M059J (cell line): Measurements from ENCODE around the gene PARVB. TPM values are rescaled to one million over a fixed set of nuclear protein-coding genes. Genes with fewer than 3 reads are reported as not detected.

Experiments
- DNase-seq: peaks from one replicate; pipeline ENCODE4 v3.0.0-alpha.2; 2012; ENCODE audit warnings: low read depth
- total RNA-seq: library from RNA; depleted of rRNA; stranded (reverse); fragments of >200 nt; shearing (Covaris generic); gene quantifications from 2 replicates; pipeline ENCODE4 v1.2.3, GENCODE V29; 2014

The PARVB gene
- total RNA-seq, 1 experiment from 2014 or later: 0.15 TPM

GRCh38 chr22:44199164-44199563 lies 175.1 kb downstream of the PARVB start:
- DNase-seq: no peak

GRCh38 chr22:44199866-44200265 lies 175.8 kb downstream of the PARVB start:
- DNase-seq: no peak

GRCh38 chr22:44200451-44200850 lies 176.3 kb downstream of the PARVB start:
- DNase-seq: no peak

GRCh38 chr22:44200855-44201550 lies 176.9 kb downstream of the PARVB start:
- no peak for DNase-seq

- no peak for DNase-seq
These were observed 177.6 kb downstream of the PARVB start for GRCh38 chr22:44201665-44202064.

- peak; percentile 51 for DNase-seq
These were observed 178.2 kb downstream of the PARVB start for GRCh38 chr22:44202261-44202789.

- DNase-seq: no peak
These were observed 179.1 kb downstream of the PARVB start for GRCh38 chr22:44203203-44203602.

- DNase-seq: no peak
These were observed 180.8 kb downstream of the PARVB start for GRCh38 chr22:44204739-44205515.

- no peak for DNase-seq
These were observed 181.6 kb downstream of the PARVB start for GRCh38 chr22:44205516-44206329.

- DNase-seq: no peak
These were observed 182.2 kb downstream of the PARVB start for GRCh38 chr22:44206330-44206645.

GRCh38 chr22:44206696-44207095 lies 182.6 kb downstream of the PARVB start:
- no peak for DNase-seq

- DNase-seq: no peak
These were observed 183.3 kb downstream of the PARVB start for GRCh38 chr22:44207173-44207980.

- DNase-seq: no peak
These were observed 183.8 kb downstream of the PARVB start for GRCh38 chr22:44207981-44208317.

- no peak for DNase-seq
These were observed 185.2 kb downstream of the PARVB start for GRCh38 chr22:44209343-44209742.

- DNase-seq: peak; percentile 28
These were observed 186.6 kb downstream of the PARVB start for GRCh38 chr22:44210722-44211121.

GRCh38 chr22:44211256-44211945 lies 187.3 kb downstream of the PARVB start:
- DNase-seq: no peak

- no peak for DNase-seq
These were observed 188.1 kb downstream of the PARVB start for GRCh38 chr22:44211946-44212930.

GRCh38 chr22:44212936-44213335 lies 188.8 kb downstream of the PARVB start:
- no peak for DNase-seq

- no peak for DNase-seq
These were observed 189.5 kb downstream of the PARVB start for GRCh38 chr22:44213489-44214043.
